Measurements from ENCODE around the gene ZSWIM4. TPM values are rescaled to one million over a fixed set of nuclear protein-coding genes. Genes with fewer than 3 reads are reported as not detected.
"Not testable (repeated sequence)": the region's sequence is repeated elsewhere in the genome, so short reads cannot be mapped to it uniquely, and the experiment has no call there.

ZSWIM4 gene
- total RNA-seq, 4 donors from 2014 or later, result 1.6 to 9.1 (median 5.8) TPM

DNA sequence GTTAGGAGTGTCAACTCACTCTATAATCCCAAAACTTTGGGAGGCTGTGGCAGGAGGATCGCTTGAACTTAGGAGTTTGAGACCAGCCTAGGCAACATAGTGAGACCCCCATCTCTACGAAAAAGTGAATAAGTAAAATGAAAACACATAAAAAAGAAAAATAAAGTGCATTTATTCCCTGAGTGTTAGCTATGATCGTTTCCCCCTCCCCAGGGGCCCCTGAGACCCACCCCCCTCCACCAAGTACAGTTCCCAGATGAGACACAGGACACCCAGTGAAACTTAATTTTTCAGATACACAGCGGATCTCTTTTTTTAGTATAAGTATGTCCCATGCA lies 53.1 kb downstream of the ZSWIM4 start:
- Histone ChIP-seq H3K36me3 (no peaks in the 10 kb centered on the region), H3K4me1 (peaks cover 7 to 66% (median 31%) of the 10 kb centered on the region in 4 donors), H3K4me3 (no peak overlapping the region), H3K27me3 (no peaks in the 10 kb centered on the region), H3K27ac (peak overlapping the region in 3 of 4 donors; percentile 91 to 99 (median 96)), H3K9me3 (no peaks in the 10 kb centered on the region)
- no peak for DNase-seq
- no peak for TF ChIP-seq POLR2A (IDR thresholded peaks at IDR 0.05)
- TF ChIP-seq, protein P1, sequence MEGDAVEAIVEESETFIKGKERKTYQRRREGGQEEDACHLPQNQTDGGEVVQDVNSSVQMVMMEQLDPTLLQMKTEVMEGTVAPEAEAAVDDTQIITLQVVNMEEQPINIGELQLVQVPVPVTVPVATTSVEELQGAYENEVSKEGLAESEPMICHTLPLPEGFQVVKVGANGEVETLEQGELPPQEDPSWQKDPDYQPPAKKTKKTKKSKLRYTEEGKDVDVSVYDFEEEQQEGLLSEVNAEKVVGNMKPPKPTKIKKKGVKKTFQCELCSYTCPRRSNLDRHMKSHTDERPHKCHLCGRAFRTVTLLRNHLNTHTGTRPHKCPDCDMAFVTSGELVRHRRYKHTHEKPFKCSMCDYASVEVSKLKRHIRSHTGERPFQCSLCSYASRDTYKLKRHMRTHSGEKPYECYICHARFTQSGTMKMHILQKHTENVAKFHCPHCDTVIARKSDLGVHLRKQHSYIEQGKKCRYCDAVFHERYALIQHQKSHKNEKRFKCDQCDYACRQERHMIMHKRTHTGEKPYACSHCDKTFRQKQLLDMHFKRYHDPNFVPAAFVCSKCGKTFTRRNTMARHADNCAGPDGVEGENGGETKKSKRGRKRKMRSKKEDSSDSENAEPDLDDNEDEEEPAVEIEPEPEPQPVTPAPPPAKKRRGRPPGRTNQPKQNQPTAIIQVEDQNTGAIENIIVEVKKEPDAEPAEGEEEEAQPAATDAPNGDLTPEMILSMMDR (IDR thresholded peaks at IDR 0.05), result no peak

DNA sequence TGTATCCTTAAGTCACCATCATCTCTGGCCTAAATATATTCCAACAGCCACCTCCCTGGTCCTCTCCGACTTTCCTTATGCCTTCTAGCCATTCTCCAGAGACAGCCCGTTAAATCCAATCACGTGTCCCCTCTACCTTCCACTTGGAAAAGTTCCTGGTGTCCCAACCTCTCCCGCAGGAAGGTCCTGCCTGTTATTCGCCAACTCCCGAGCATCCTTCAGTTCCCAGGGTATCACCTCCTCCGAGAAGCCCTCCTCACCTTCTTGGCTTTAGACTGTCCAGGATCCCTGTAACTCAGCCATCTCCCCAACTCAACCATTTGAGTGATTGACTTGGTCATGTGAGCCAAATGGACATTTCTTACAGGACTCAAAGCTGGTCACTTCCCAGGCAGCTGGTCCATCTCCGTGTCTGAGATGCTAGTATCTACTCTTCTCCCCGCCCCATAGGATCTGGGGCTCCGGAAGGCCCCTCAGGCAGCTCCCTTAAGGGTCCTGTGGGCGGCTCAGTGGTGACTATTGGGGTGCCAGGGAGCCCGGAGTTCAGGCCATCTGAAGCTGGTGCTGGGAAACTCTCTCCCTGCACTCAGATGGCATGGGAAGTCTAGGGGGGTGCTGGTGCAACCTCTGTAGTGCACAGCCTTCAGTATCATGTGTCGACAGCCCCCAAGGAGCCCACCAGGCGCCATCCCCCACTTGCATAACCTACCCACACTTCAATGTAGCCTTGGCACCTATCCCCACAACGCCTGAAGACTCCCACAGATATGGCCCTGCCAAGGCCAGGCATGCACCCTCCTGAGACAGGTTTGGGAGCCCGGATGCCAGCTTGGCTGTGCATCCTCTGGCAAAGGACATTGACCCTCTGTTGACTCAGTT lies 53.8 kb downstream of the ZSWIM4 start:
- Histone ChIP-seq H3K4me1 (peaks cover 5 to 59% (median 25%) of the 10 kb centered on the region in 4 donors), H3K27ac (peak overlapping the region in 3 of 4 donors; percentile 42 to 99 (median 91)), H3K9me3 (no peaks in the 10 kb centered on the region), H3K36me3 (no peaks in the 10 kb centered on the region), H3K27me3 (no peaks in the 10 kb centered on the region), H3K4me3 (no peak overlapping the region)
- DNase-seq, result no peak
- TF ChIP-seq, protein P1 (IDR thresholded peaks at IDR 0.05), result no peak
- no peak for TF ChIP-seq POLR2A (IDR thresholded peaks at IDR 0.05)

DNA sequence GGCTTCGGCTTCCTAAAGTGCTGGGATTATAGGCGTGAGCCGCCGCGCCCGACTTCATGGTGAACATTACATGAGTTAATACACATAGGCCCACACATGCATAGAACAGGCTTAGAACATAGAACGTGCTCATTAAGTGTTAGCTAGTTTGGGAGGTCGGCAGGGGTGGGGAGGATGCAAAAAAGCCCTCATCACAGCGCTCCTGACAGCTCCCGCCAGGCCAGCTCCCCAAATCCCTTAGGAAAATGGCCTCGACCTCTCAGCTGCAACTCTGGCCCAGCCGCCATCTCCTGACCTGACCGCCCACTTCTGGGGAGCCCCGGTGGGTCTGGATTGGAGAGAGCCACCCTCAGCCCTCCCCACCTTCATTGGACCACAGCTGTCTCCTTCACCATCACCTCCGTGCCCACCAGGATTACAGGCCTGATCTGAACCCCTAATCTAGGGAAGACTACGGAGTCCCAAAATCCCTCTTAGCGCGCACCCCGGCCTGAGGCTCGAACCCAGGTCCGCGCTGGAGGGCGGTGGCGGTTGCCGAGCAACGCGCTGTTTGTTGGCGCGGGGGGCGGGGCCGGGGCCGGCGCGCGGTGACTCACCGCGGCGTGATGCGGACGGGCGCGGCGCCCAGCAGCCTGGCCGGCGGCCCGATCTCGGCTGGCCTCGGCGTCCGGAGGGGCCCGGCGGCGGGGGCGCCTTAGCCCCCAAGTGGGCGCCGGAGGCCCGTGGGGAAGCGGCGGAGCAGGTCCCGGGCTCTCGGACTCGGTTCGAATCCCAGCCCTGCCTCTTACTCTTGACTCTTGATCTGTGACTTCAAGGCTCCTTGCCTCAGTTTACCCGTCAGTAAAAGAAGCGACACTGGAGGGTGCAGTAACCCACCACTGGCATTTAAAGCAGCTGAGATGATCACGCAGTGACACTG lies 55.0 kb downstream of the ZSWIM4 start:
- Histone ChIP-seq H3K27ac (peak overlapping the region; percentile 90 to 99 (median 94)), H3K36me3 (no peaks in the 10 kb centered on the region), H3K4me3 (peak overlapping the region; percentile 11 to 58 (median 47)), H3K27me3 (no peaks in the 10 kb centered on the region), H3K4me1 (peaks cover 5 to 58% (median 25%) of the 10 kb centered on the region in 4 donors), H3K9me3 (no peaks in the 10 kb centered on the region)
- peak in 1 of 2 donors; percentile 67 for TF ChIP-seq POLR2A (IDR thresholded peaks at IDR 0.05)
- TF ChIP-seq, protein P1 (IDR thresholded peaks at IDR 0.05), result no peak
- DNase-seq, result peak in 2 of 3 donors; percentile 88 to 90

DNA sequence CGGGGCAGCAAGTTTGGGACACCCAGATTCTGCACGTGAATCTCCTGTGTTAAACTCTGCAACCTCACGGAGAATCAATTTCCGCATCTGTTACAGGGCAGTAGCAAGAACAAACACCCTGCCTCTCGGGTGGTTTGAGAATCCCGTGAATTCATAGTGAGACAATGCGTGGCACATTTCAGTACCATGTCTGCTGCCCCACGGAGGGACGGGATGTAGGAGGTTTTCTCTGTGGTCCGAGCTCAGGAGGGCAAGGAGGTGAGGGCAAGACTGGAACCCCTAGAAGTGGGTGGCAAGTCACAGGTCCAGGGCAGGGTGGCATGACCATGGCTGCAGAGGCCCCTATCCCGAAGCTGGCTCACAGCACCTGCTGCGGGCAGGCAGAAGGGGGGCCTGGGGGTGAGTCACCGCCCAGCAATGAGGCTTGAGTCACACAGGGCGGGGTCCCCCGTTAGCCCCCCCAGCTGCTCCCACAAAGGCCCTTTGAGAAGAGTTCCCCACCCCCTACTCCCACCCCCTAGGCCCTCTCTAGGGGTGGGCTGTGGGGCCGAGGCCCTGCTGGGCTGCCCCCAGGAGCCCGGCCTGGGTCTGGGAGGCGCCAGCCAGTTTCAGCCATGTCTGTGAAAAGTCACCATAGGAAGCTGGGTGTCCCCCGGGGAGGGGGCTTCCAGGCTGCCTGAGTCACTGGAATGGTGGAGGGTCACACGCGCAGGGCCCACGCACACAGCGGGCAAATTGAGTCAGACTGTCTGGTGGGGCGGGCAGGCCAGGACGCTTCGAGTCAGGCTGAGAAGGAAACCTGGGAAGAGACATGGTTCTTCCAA lies 55.9 kb downstream of the ZSWIM4 start:
- H3K4me1 ChIP-seq, result peaks cover 5 to 62% (median 21%) of the 10 kb centered on the region in 4 donors
- H3K4me3 ChIP-seq, result peak overlapping the region in 3 of 4 donors; percentile 39 to 58 (median 55)
- H3K36me3 ChIP-seq, result no peaks in the 10 kb centered on the region
- H3K9me3 ChIP-seq, result no peaks in the 10 kb centered on the region
- no peaks in the 10 kb centered on the region for H3K27me3 ChIP-seq
- H3K27ac ChIP-seq, result peak overlapping the region; percentile 90 to 99 (median 94)
- peak in 1 of 2 donors; percentile 24 for TF ChIP-seq POLR2A (IDR thresholded peaks at IDR 0.05)
- TF ChIP-seq, protein P1 (IDR thresholded peaks at IDR 0.05), result no peak
- peak in 2 of 3 donors; percentile 87 to 90 for DNase-seq

DNA sequence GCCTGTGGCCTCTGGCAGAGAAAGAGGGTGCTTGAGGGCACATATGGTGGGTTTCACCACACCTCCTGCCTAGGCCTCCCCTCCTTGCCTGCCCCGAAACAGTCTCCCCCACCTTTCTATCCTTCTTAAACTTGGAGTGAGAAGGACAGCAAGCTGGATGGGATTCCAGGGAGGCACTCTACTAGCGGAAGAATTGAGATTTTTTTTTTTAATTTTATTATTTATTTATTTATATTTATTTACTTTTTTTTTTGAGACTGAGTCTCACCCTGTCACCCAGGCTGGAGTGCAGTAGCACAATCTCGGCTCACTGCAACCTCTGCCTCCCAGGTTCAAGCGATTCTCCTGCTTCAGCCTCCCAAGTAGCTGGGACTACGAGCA lies 56.5 kb downstream of the ZSWIM4 start:
- DNase-seq, H3K4me3 ChIP-seq, H3K9me3 ChIP-seq, H3K36me3 ChIP-seq, H3K27me3 ChIP-seq: not testable (repeated sequence)
- Histone ChIP-seq H3K27ac (peak overlapping the region; percentile 90 to 99 (median 94)), H3K4me1 (peaks cover under 1 to 56% (median 15%) of the 10 kb centered on the region in 4 donors)

DNA sequence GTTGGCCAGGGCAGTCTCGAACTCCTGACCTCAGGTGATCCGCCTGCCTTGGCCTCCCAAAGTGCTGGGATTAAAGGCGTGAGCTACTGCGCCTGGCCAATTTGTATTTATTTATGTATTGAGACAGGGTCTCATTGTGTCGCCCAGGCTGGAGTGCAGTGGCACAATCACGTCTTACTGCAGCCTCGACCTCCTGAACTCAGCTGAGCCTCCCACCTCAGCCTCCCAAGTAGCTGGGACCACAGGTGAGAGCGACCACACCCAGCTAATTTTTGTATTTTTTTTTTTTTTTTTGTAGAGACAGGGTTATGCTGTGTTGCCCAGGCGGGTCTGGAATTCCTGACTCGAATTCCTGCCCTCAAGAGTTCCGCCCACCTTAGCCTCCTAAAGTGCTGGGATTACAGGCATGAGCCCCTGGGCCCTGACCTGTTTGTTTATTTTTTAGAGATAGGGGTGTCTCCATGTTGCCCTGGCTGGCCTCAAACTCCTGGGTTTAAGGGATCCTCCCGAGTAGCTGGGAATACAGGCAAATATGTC lies 57.0 kb downstream of the ZSWIM4 start:
- H3K36me3 ChIP-seq, H3K9me3 ChIP-seq, H3K4me3 ChIP-seq, DNase-seq, H3K27me3 ChIP-seq: not testable (repeated sequence)
- H3K27ac ChIP-seq, result peak overlapping the region in 1 of 4 donors; percentile 99
- peaks cover 0 to 51% (median 11%) of the 10 kb centered on the region in 4 donors for H3K4me1 ChIP-seq
